Tibial nerve (tissue), 4 donors: ENCODE data around the gene LHFPL5.

ENCODE experiments used
- EP300 ChIP-seq, 2 donors: sonication (generic); formaldehyde crosslinking; IDR thresholded peaks; one replicate each; pipeline ENCODE4 v1.6.1; 2017; ENCODE audit warnings: antibody characterized with exemption in 2 of 2, mild to moderate bottlenecking in 1 of 2
- POLR2A ChIP-seq, 2 donors: fragments of 450-650 bp; IDR thresholded peaks; one replicate each; pipeline ENCODE4 v1.6.1; 2017; ENCODE audit warnings: antibody characterized with exemption in 2 of 2, mild to moderate bottlenecking in 2 of 2, moderate library complexity in 2 of 2
- TF ChIP-seq, protein P1 (sequence below), 5 experiments: fragments of 200-600 bp in 3 of 5; fragments of 450-650 bp in 2 of 5; sonication (generic) in 3 of 5; IDR thresholded peaks; one replicate each; pipeline ENCODE4 v1.5.1; 2016 to 2019; ENCODE audit warnings: antibody characterized with exemption in 5 of 5, mild to moderate bottlenecking in 3 of 5, moderate library complexity in 2 of 5

DNA sequence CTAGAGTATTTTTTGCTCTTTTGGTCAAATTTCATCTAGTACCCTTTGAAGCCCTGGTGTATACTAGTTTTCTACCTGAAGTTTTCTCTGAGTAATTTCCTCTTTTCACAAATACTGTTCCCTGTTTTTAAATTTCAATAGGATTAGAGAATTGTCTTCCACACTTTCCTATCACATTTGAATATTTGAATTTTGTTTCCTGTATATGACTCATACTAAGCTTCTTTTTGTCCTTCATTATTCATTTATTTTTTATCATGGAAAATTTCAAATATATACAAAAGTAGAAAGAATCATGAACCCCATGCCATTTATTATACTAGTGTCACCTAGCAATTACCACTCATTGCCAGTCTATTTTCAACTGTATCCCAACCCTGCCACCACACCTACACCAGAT, 52.7 kb downstream of the LHFPL5 start:
- TF ChIP-seq, protein P1, sequence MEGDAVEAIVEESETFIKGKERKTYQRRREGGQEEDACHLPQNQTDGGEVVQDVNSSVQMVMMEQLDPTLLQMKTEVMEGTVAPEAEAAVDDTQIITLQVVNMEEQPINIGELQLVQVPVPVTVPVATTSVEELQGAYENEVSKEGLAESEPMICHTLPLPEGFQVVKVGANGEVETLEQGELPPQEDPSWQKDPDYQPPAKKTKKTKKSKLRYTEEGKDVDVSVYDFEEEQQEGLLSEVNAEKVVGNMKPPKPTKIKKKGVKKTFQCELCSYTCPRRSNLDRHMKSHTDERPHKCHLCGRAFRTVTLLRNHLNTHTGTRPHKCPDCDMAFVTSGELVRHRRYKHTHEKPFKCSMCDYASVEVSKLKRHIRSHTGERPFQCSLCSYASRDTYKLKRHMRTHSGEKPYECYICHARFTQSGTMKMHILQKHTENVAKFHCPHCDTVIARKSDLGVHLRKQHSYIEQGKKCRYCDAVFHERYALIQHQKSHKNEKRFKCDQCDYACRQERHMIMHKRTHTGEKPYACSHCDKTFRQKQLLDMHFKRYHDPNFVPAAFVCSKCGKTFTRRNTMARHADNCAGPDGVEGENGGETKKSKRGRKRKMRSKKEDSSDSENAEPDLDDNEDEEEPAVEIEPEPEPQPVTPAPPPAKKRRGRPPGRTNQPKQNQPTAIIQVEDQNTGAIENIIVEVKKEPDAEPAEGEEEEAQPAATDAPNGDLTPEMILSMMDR (IDR thresholded peaks at IDR 0.05) = no peak
- TF ChIP-seq POLR2A (IDR thresholded peaks at IDR 0.05) (no peak), EP300 (IDR thresholded peaks at IDR 0.05) (no peak)
